ENCODE measurements around the gene TSPAN4. TPM values are rescaled to one million over a fixed set of nuclear protein-coding genes. Genes with fewer than 3 reads are reported as not detected.

The TSPAN4 gene
- total and polyA plus RNA-seq, 2 of the 13 experiments (the other 11 are each of a cell fraction or from before 2014, with no cell fraction given) = 31.7 to 68.3 TPM

DNA sequence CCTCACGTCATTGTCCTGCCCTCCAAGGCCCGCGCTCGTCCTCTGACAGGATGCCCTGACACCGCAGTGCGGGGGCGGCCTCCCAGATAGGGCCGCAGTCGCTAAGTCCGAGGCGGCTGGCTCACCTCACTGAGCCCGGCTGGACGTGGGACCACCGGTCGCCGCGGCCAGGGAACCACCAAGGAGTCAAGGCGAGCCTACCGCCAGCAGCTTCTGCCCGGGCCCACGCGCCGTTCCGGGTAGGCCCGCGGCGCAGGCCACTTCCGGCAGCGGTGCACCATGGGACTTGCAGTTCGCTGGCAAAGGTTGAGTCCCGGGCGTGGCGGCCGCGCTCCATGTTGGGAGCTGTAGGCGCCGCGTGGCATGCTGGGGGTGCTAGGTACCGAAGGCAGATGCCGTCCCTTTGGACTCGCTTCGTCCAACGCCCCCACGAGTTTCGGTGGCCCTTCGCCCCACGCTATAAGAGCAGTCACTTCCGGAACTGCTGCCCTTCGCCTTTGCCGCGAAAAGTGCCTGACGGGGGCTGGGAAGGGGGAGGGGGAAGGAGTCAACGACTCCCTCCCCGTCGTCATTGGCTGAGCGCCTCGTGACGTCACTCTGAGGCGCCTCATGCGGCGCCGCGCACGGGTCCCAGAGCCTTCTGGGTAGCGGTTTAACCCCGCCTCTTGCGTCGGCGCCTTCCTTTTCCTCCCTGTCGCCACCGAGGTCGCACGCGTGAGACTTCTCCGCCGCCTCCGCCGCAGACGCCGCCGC is 33.2 kb upstream of the TSPAN4 start, which contains the start of gene RPLP2 (continued):
- TF ChIP-seq, protein P1, sequence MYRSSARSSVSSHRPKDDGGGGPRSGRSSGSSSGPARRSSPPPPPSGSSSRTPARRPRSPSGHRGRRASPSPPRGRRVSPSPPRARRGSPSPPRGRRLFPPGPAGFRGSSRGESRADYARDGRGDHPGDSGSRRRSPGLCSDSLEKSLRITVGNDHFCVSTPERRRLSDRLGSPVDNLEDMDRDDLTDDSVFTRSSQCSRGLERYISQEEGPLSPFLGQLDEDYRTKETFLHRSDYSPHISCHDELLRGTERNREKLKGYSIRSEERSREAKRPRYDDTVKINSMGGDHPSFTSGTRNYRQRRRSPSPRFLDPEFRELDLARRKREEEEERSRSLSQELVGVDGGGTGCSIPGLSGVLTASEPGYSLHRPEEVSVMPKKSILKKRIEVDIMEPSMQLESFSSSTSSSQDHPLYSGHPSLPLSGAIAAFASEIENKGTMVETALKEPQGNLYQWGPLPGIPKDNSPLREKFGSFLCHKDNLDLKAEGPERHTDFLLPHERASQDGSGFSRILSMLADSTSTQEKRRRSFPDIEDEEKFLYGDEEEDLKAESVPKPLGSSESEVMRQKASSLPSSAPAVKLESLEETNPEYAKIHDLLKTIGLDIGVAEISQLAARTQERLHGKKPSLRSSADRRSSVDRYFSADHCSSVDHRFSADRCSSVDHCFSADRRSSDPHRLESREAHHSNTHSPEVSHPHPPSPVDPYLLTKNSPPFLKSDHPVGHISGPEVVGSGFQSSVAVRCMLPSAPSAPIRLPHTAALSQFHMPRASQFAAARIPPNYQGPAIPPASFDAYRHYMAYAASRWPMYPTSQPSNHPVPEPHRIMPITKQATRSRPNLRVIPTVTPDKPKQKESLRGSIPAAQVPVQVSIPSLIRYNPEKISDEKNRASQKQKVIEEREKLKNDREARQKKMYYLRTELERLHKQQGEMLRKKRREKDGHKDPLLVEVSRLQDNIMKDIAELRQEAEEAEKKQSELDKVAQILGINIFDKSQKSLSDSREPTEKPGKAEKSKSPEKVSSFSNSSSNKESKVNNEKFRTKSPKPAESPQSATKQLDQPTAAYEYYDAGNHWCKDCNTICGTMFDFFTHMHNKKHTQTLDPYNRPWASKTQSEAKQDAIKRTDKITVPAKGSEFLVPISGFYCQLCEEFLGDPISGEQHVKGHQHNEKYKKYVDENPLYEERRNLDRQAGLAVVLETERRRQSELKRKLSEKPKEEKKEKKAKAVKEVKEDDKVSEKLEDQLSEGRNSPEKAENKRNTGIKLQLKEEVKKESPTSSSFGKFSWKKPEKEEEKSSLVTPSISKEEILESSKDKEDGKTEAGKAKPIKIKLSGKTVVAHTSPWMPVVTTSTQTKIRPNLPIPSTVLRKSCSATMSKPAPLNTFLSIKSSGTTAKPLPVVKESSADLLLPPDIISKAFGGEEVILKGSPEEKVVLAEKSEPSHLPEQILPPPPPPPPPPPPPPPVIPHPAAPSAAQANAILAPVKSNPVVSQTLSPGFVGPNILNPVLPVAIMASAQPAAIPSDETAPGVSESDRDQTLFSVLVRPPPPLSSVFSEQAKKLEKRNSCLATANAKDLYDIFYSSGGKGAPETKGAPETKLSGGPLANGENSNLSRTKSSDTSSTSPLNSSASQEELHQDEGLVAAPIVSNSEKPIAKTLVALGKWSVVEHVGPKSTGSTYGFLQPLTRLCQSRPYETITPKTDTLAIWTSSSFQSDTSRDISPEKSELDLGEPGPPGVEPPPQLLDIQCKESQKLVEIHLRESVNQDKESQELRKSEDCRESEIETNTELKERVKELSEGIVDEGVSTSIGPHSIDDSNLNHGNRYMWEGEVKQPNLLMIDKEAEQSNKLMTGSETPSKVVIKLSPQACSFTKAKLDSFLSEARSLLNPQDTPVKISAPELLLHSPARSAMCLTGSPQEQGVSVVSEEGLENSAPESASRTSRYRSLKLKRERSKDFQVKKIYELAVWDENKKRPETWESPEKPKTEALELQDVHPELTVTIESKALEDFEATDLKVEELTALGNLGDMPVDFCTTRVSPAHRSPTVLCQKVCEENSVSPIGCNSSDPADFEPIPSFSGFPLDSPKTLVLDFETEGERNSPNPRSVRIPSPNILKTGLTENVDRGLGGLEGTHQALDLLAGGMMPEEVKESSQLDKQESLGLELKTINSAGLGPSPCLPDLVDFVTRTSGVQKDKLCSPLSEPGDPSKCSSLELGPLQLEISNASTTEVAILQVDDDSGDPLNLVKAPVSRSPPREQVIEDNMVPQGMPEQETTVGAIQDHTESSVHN (CRISPR knock-in tag; IDR thresholded peaks at IDR 0.05) = no peak
- TF ChIP-seq MXD3 (CRISPR knock-in tag; IDR thresholded peaks at IDR 0.05) (peak; percentile 58), TBX2 (CRISPR knock-in tag; IDR thresholded peaks at IDR 0.05; ENCODE audit: borderline replicate concordance) (peak; percentile 86; the same call in 1 of the 2 replicates), DMAP1 (CRISPR knock-in tag; IDR thresholded peaks at IDR 0.05) (peak; percentile 96), SOX6 (IDR thresholded peaks at IDR 0.05) (no peak), SOX6 (CRISPR knock-in tag; IDR thresholded peaks at IDR 0.05) (peak; percentile 73), ZNF616 (CRISPR knock-in tag; IDR thresholded peaks at IDR 0.05; ENCODE audit: low read depth) (peak; percentile 48), ZNF552 (CRISPR knock-in tag; IDR thresholded peaks at IDR 0.05; ENCODE audit: borderline replicate concordance) (peak; percentile 78), MAF1 (CRISPR knock-in tag; IDR thresholded peaks at IDR 0.05; ENCODE audit: borderline replicate concordance) (no peak), FUBP1 (CRISPR knock-in tag; IDR thresholded peaks at IDR 0.05; ENCODE audit: borderline replicate concordance) (no peak; the same call in 1 of the 2 replicates), SMAD1 (CRISPR knock-in tag; IDR thresholded peaks at IDR 0.05; ENCODE audit: borderline replicate concordance, low read depth) (peak; percentile 7; the same call in 1 of the 2 replicates), TFE3 (CRISPR knock-in tag; IDR thresholded peaks at IDR 0.05) (no peak; the same call in 1 of the 2 replicates), KLF16 (CRISPR knock-in tag; IDR thresholded peaks at IDR 0.05) (peak in 1 of 2 experiments; percentile 91; a peak in 2 of 4 replicates)
- TF ChIP-seq, protein P2, sequence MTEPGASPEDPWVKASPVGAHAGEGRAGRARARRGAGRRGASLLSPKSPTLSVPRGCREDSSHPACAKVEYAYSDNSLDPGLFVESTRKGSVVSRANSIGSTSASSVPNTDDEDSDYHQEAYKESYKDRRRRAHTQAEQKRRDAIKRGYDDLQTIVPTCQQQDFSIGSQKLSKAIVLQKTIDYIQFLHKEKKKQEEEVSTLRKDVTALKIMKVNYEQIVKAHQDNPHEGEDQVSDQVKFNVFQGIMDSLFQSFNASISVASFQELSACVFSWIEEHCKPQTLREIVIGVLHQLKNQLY (CRISPR knock-in tag; IDR thresholded peaks at IDR 0.05) = no peak
